Gastroesophageal sphincter (tissue), 4 donors: Measurements from ENCODE around the gene FNDC3B. TPM values are rescaled to one million over a fixed set of nuclear protein-coding genes. Genes with fewer than 3 reads are reported as not detected.

ENCODE experiments used
- ATAC-seq: fragments of 150-250 bp; one replicate; pipeline ENCODE4 v1.9.1; 2016; ENCODE audit warnings: mild to moderate bottlenecking, moderate library complexity
- H3K27ac ChIP-seq, 4 donors: fragments of 200-600 bp; sonication (generic) in 3 of 4; 1 replicate in 3 of 4; 2 replicates in 1 of 4; pipeline ENCODE4 v1.5.1; 2016 to 2019
- H3K27me3 ChIP-seq: fragments of 200-600 bp; sonication (generic); one replicate; pipeline ENCODE4 v1.5.1; 2019
- H3K36me3 ChIP-seq, 2 donors: fragments of 200-600 bp; sonication (generic); one replicate each; pipeline ENCODE4 v1.5.1; 2019; ENCODE audit warnings: control low read depth in 1 of 2
- H3K4me1 ChIP-seq, 3 donors: fragments of 200-600 bp; sonication (generic); 1 replicate in 2 of 3; 2 replicates in 1 of 3; pipeline ENCODE4 v1.5.1; 2016 to 2019; ENCODE audit warnings: control low read depth in 2 of 3
- H3K4me3 ChIP-seq, 2 donors: fragments of 200-600 bp; sonication (generic); one replicate each; pipeline ENCODE4 v1.5.1; 2019; ENCODE audit warnings: mild to moderate bottlenecking in 1 of 2, moderate library complexity in 1 of 2
- H3K9me3 ChIP-seq, 3 donors: fragments of 200-600 bp; sonication (generic); one replicate each; pipeline ENCODE4 v1.5.1; 2017 to 2019; ENCODE audit warnings: control low read depth in 2 of 3
- CTCF ChIP-seq, 4 experiments: fragments of 200-600 bp in 2 of 4; fragments of 450-650 bp in 2 of 4; sonication (generic) in 1 of 4; IDR thresholded peaks; one replicate each; pipeline ENCODE4 v1.5.1; 2017 to 2019; ENCODE audit warnings: antibody characterized with exemption in 4 of 4, mild to moderate bottlenecking in 2 of 4, moderate library complexity in 2 of 4
- EP300 ChIP-seq: sonication (generic); formaldehyde crosslinking; IDR thresholded peaks from one replicate; pipeline ENCODE4 v1.6.1; 2017; ENCODE audit warnings: antibody characterized with exemption, mild to moderate bottlenecking
- POLR2A ChIP-seq, 2 donors: fragments of 450-650 bp; IDR thresholded peaks; one replicate each; pipeline ENCODE4 v1.6.1; 2017; ENCODE audit warnings: antibody characterized with exemption in 2 of 2, mild to moderate bottlenecking in 2 of 2, moderate library complexity in 1 of 2
- POLR2AphosphoS5 ChIP-seq: sonication (generic); formaldehyde crosslinking; IDR thresholded peaks from one replicate; pipeline ENCODE4 v1.6.1; 2017; ENCODE audit warnings: antibody characterized with exemption
- whole genome bisulfite sequencing, 2 donors: methylation state at CpG; one replicate each; pipeline ENCODE4 v1.1.5; 2018; ENCODE audit warnings: low coverage in 1 of 2; 5-methylcytosine and 5-hydroxymethylcytosine counted together
- total RNA-seq, 4 donors: library from RNA; depleted of rRNA; stranded (reverse); fragments of >200 nt; gene quantifications; one replicate each; pipeline ENCODE4 v1.1.0, GENCODE V29; 2016

FNDC3B gene
- total RNA-seq, 4 donors from 2014 or later, result 53.1 to 97.2 (median 70.8) TPM

- 53 to 93% methylated on average over 2 of the region's 2 CpGs for WGBS, 2 donors
- no peak for ATAC-seq
- H3K36me3 ChIP-seq, result peaks cover 0 to 14% of the 10 kb centered on the region in 2 donors
- no peak overlapping the region for H3K27ac ChIP-seq
- H3K27me3 ChIP-seq, result no peaks in the 10 kb centered on the region
- H3K9me3 ChIP-seq, result peaks cover 0 to 3% (median 0%) of the 10 kb centered on the region in 3 donors
- H3K4me1 ChIP-seq, result peaks cover 0 to 18% (median 8%) of the 10 kb centered on the region in 3 donors
- H3K4me3 ChIP-seq, result no peak overlapping the region
- no peak for TF ChIP-seq POLR2A (IDR thresholded peaks at IDR 0.05)
- no peak for TF ChIP-seq CTCF (IDR thresholded peaks at IDR 0.05)
- TF ChIP-seq POLR2AphosphoS5, result no peak
- TF ChIP-seq EP300, result no peak
These were observed 205.9 kb downstream of the FNDC3B start for GRCh38 chr3:172245241-172245640.

GRCh38 chr3:172246107-172246844 lies 206.9 kb downstream of the FNDC3B start:
- WGBS, 2 donors, result 34 to 56% methylated on average over 5 to 6 of the region's 10 CpGs

GRCh38 chr3:172247525-172248274 lies 208.3 kb downstream of the FNDC3B start:
- no peak overlapping the region for H3K27ac ChIP-seq
- no peaks in the 10 kb centered on the region for H3K9me3 ChIP-seq
- H3K4me3 ChIP-seq, result no peak overlapping the region
- H3K27me3 ChIP-seq, result no peaks in the 10 kb centered on the region
- no peak for TF ChIP-seq POLR2A (IDR thresholded peaks at IDR 0.05)
- no peak for TF ChIP-seq POLR2AphosphoS5
- no peak for TF ChIP-seq CTCF (IDR thresholded peaks at IDR 0.05)
- TF ChIP-seq EP300, result no peak
- WGBS, 2 donors, result 90 to 94% methylated on average over 10 to 13 of the region's 13 CpGs
- peaks cover 0 to 18% (median 8%) of the 10 kb centered on the region in 3 donors for H3K4me1 ChIP-seq
- ATAC-seq, result no peak
- H3K36me3 ChIP-seq, result peaks cover 0 to 17% of the 10 kb centered on the region in 2 donors

More at GRCh38 chr3:172246107-172246844, 206.9 kb downstream of the FNDC3B start:
- no peak overlapping the region for H3K4me3 ChIP-seq
- no peak for ATAC-seq
- TF ChIP-seq POLR2A (IDR thresholded peaks at IDR 0.05), result no peak
- TF ChIP-seq EP300, result no peak
- no peak for TF ChIP-seq CTCF (IDR thresholded peaks at IDR 0.05)
- no peak for TF ChIP-seq POLR2AphosphoS5
- H3K27me3 ChIP-seq, result no peaks in the 10 kb centered on the region
- H3K4me1 ChIP-seq, result peaks cover 0 to 18% (median 8%) of the 10 kb centered on the region in 3 donors
- no peak overlapping the region for H3K27ac ChIP-seq
- H3K36me3 ChIP-seq, result peaks cover 0 to 20% of the 10 kb centered on the region in 2 donors
- peaks cover 0 to 3% (median 0%) of the 10 kb centered on the region in 3 donors for H3K9me3 ChIP-seq

GRCh38 chr3:172249039-172249438 lies 209.7 kb downstream of the FNDC3B start:
- 57 to 70% methylated on average over 1 of the region's 1 CpG for WGBS, 2 donors
- no peak for ATAC-seq
- TF ChIP-seq POLR2AphosphoS5, result no peak
- no peak for TF ChIP-seq EP300
- no peak for TF ChIP-seq POLR2A (IDR thresholded peaks at IDR 0.05)
- TF ChIP-seq CTCF (IDR thresholded peaks at IDR 0.05), result no peak
- Histone ChIP-seq H3K27me3 (no peaks in the 10 kb centered on the region), H3K27ac (no peak overlapping the region), H3K4me1 (peaks cover 0 to 18% (median 8%) of the 10 kb centered on the region in 3 donors), H3K36me3 (peaks cover 0 to 22% of the 10 kb centered on the region in 2 donors), H3K4me3 (no peak overlapping the region), H3K9me3 (no peaks in the 10 kb centered on the region)
